Measurements from ENCODE around the gene SLC6A13.
A peak's percentile ranks its signal among the peaks of the same experiment; 100 is the strongest.
"Not testable (repeated sequence)": the region's sequence is repeated elsewhere in the genome, so short reads cannot be mapped to it uniquely, and the experiment has no call there.

SLC6A13 gene

GRCh38 chr12:232731-233614 lies 29.7 kb downstream of the SLC6A13 start:
- no peak for DNase-seq

- DNase-seq: no peak
Measured at GRCh38 chr12:230925-231671, 31.5 kb downstream of the SLC6A13 start.

- DNase-seq: no peak
Measured at GRCh38 chr12:229441-230191, 33.0 kb downstream of the SLC6A13 start.

GRCh38 chr12:228846-229200 lies 33.8 kb downstream of the SLC6A13 start:
- no peak for DNase-seq

GRCh38 chr12:227923-228845 lies 34.5 kb downstream of the SLC6A13 start:
- no peak for DNase-seq

GRCh38 chr12:227286-227915 lies 35.2 kb downstream of the SLC6A13 start:
- no peak for DNase-seq

DNA sequence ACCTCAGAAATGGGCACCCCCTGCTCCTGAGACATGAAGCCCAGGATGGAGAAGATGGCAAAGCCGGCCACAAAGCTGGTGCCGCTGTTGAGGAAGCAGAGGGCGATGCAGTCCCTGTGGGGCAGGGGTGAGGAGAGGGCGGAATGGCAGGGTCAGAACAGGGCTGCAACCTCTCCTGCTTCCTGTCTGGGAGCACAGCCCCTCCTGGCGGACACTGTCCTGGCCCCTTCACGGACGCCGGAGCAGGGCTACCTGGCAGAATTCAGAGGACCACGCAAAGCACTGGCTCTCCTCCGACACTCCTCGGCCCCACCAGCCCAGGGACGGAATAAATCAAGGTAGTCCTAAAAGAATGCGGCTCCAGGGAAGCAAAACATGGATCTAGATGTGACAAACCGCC lies 36.2 kb downstream of the SLC6A13 start:
- no peak for DNase-seq

DNA sequence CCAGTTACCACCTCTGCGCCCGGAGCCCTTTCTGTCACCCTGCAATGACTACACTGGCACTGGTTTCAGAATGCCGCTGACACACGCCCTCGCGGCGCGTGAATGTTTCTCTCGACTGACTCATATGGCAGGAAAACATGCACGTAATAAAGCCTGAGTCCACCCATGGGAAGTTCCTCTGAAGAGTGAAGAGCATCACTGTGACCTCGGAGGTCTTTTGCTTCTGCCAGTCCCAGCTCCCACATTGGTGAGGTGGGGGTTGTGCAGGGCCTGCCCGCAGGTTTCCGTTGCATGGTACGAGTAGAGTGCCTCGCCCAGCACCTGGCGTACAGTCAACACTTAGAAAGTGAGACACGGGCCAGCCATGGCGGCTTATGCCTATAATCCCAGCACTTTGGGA lies 37.6 kb downstream of the SLC6A13 start:
- no peak for DNase-seq

DNA sequence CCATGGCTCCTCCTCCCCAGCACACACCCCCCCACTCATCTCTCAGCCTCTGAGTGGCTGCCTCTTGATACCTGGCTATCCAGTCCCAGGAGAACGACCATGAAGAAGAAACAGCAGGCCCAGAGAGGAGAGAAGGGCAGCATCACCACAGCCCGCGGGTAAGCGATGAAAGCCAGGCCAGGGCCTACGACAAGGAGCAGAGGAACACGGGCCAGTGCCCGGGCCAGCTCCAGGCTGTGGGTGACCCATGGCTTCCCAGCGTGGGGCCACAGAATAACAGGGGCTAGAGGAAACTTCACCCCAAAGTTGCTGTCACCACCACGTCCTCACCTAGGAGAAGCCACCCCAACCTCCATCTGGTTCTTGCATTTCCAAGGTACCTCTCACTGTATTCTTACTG lies 38.3 kb downstream of the SLC6A13 start:
- DNase-seq: no peak

GRCh38 chr12:223841-224240 lies 38.8 kb downstream of the SLC6A13 start:
- DNase-seq: no peak

- DNase-seq: no peak
Measured at GRCh38 chr12:221736-222135, 40.9 kb downstream of the SLC6A13 start.

GRCh38 chr12:220946-221550 lies 41.6 kb downstream of the SLC6A13 start:
- DNase-seq: no peak

GRCh38 chr12:220491-220890 lies 42.1 kb downstream of the SLC6A13 start:
- no peak for DNase-seq

GRCh38 chr12:219891-220352 lies 42.7 kb downstream of the SLC6A13 start:
- DNase-seq: peak; percentile 4

DNA sequence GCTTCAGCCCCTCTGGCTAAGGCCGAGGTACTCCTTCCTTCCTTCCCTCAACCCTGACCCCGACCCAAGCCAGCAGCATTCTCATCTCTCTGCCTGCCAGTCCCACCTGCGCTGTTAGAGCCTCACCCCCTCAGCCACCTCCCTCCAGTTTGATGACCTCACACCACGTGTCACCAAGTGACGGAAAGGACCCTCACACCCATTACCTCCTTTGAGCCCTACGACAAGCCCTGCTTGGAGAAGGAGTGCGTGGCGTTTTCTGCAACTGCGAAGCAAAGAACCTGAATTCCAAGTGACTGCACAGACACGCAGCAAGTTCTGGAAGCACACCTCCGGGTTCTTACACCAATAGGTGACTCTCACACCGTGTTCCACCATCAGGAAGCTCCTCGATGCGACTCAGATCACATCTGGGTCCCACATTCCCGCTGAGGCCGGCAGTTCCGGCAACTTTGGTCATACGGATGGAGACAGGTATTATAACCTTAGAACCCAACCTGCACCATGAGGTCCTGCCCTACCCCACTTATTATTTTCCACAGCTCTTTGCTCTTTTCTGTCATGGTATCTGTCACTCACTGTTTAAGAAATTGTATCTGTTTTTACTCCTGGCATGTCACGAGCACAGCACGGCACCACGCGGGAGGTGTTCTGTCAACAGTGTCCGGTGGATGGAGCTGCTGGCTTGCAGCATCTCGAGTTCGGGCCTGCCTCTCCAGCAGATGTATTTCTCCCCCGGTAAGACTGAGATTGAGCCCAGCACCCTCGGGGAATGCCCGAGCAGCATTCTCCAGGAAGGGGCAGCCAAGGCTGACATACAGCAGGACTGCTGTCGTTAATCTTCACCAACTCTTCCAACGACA lies 43.7 kb downstream of the SLC6A13 start:
- no peak for DNase-seq

DNA sequence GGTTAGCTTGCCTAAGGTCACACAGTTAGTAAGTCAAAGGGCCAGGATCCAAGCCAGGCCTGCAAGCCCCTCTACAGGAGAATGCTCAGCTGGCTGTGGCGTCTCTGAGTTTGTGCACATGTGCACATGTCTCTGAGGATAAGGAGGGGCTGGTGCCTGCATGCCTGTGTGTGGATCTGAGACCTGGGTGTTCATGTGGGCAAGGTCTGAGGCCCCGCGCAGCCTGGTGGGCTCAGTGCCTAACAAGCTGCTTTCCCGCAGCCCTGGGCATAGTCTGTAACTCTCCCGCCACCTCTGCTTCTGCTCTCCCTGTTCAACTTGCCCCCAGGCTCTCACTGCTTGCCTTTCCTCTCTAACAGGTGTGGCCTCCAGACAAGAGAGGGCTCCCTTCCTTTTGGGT lies 44.4 kb downstream of the SLC6A13 start:
- no peak for DNase-seq

DNA sequence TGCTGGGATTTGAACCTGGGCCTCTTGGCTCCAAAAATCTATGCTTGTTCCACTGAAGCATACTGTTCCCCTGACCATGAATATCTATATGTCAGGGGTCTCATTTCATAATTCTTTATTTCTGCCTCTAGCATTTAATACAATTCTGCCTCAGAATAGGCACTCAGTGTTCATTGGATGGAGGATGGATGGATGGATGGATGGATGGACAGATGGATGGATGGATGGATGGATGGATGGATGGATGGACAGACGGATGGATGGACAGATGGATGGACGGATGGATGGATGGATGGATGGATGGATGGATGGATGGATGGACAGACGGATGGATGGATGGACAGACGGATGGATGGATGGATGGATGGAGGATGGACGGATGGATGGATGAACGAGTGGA lies 45.6 kb downstream of the SLC6A13 start:
- not testable (repeated sequence) for DNase-seq

GRCh38 chr12:215116-215515 lies 47.5 kb downstream of the SLC6A13 start:
- no peak for DNase-seq

DNA sequence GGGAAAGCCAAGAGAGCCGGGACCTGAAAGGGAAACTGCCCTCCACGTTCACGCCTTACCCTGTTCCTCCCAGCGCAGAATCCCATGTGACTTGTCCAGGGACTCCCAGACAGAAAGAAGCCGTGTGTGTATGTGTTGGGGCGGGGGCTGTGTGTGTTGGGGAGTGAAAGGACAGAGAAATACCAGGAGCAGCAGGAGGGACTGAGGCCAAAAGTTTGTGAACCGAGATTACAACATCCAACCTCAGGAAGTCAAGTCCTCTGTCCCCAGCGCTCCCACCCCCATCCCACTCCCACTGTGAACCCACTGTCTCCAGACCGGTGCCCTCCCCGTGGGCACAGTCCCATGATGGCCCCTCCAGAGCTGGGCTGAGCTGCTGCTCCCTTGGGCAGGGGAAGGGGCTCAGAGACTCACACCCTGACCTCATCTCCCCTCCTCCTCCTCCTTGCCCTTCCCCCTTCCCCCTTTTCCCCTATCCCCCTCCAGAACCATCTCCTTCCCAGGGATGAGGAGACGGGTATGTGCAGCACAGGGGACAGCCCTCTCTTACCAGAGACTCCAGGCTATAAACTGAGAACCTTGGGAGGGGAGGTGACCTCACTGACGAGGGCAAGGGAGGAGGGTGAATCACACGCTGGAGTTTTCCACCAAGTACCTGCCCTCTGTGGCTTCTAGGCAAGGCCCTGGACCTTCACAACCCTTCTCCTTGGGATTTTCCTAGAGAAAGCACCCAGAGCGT lies 48.5 kb downstream of the SLC6A13 start, which contains the start of gene SLC6A12:
SLC6A12 (minus strand) TSS at position 155 of the 739 bp plus-strand sequence. CDS start 4,171 bp downstream, outside the sequence.
- no peak for DNase-seq

Data from NCI-H1105 treated with DMSO at 0.1 percent for 48 hours (cell line).